Kidney (tissue), 14 donors: ENCODE data around the gene NDUFS1. TPM values are rescaled to one million over a fixed set of nuclear protein-coding genes. Genes with fewer than 3 reads are reported as not detected.
"Not testable (repeated sequence)": the region's sequence is repeated elsewhere in the genome, so short reads cannot be mapped to it uniquely, and the experiment has no call there.

Experiments used
- DNase-seq, 5 donors: peaks; one replicate each; pipeline ENCODE4 v3.0.0-alpha.2; 2013 to 2020
- FAIRE-seq: peaks from 2 replicates; lab custom pipeline; 2012; peaks lifted over from hg19 to GRCh38; lab: Jason Lieb, UNC
- H3K27ac ChIP-seq, 2 donors: one replicate each; pipeline ENCODE4 v1.7.0; 2013; ENCODE audit warnings: low read depth in 2 of 2, low read length in 2 of 2, inconsistent platforms in 1 of 2
- H3K27me3 ChIP-seq: one replicate; pipeline ENCODE4 v1.7.1; 2013; ENCODE audit warnings: low read length, inconsistent platforms; ENCODE audit not compliant: control insufficient read depth, insufficient read depth
- H3K36me3 ChIP-seq, 3 donors: one replicate each; pipeline versions ENCODE4 v1.7.0 to v1.7.1; 2013; ENCODE audit warnings: low read length in 3 of 3, control low read depth in 1 of 3, inconsistent platforms in 1 of 3; ENCODE audit not compliant: insufficient read depth in 3 of 3, control insufficient read depth in 2 of 3
- H3K4me1 ChIP-seq, 3 donors: one replicate each; pipeline versions ENCODE4 v1.7.0 to v1.7.1; 2013; ENCODE audit warnings: low read length in 3 of 3, inconsistent platforms in 1 of 3, low read depth in 1 of 3; ENCODE audit not compliant: control insufficient read depth in 2 of 3, insufficient read depth in 2 of 3
- H3K4me3 ChIP-seq, 3 donors: one replicate each; pipeline versions ENCODE4 v1.7.0 to v1.8.1; 2013; ENCODE audit warnings: low read length in 3 of 3, control low read depth in 1 of 3, inconsistent platforms in 1 of 3
- H3K9ac ChIP-seq, 3 donors: one replicate each; pipeline versions ENCODE4 v1.7.0 to v1.7.1; 2013; ENCODE audit warnings: low read length in 3 of 3, control low read depth in 1 of 3, inconsistent platforms in 1 of 3
- H3K9me3 ChIP-seq, 3 donors: one replicate each; pipeline versions ENCODE4 v1.7.0 to v1.7.1; 2013; ENCODE audit warnings: low read length in 3 of 3, control low read depth in 1 of 3, inconsistent platforms in 1 of 3; ENCODE audit not compliant: control insufficient read depth in 2 of 3, insufficient read depth in 1 of 3
- CTCF ChIP-seq: IDR thresholded peaks from 3 replicates; pipeline ENCODE4 v1.5.1; 2012; ENCODE audit warnings: mild to moderate bottlenecking, moderate library complexity, borderline replicate concordance; ENCODE audit not compliant: insufficient read depth; ENCODE audit errors: extremely low read depth
- intact Hi-C: fragments of 100-400 bp; cut with DNase I; formaldehyde crosslinking; loops from one replicate; pipeline ENCODE4 v1.11.1; 2022
- polyA plus RNA-seq: library from polyadenylated mRNA; stranded (reverse); fragments of 350-450 nt; fragmentation: Illumina TruSeq; extraction: RNeasy Lipid Tissue Mini Kit (QIAGEN cat#74804); gene quantifications from one replicate; pipeline ENCODE4 v1.2.3, GENCODE V29; 2014; ENCODE audit warnings: low read depth, low replicate concordance; ENCODE audit not compliant: insufficient read depth
- total RNA-seq: library from RNA; stranded (reverse); fragmentation: NEBNext Ultra II Directional; extraction: Animal tissue kit (Norgen Biotek cat#: 25700); gene quantifications from one replicate; pipeline ENCODE4 v1.2.1, GENCODE V29; 2021
- donor health status: control.
- donor health status: control.
- donor health status: control.
- donor health status: control.
- donor health status: control.
- donor health status: DM: yes; HTN: yes; CAD: no.
- donor health status: Normal renal cell carcinoma (clear cell type).

Gene NDUFS1
- total and polyA plus RNA-seq, 2 donors from 2014 or later: 67.6 to 97.2 TPM

DNA sequence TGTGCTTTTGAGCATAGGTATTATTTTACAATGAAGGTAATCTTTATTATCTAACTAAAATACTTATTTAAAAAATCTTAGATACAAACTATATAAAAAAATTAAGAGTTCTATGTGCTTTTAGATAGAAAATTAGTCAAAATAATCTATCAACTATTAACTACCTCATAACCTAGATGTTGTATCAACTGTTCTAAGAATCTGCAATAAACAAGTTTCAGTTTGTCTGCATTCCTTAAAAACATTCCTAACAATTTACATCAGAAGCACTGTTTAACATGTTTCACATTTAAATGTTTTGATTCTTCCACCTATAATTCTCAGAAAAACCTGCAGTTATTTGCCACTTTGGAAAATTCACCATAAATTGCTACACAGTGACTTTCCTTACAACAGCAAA lies 33.3 kb downstream of the NDUFS1 start:
- Histone ChIP-seq H3K36me3 (peaks cover 7 to 49% (median 18%) of the 10 kb centered on the region in 3 donors), H3K4me1 (no peaks in the 10 kb centered on the region), H3K27ac (no peak overlapping the region), H3K9ac (no peak overlapping the region), H3K27me3 (no peaks in the 10 kb centered on the region), H3K4me3 (no peak overlapping the region), H3K9me3 (peaks cover 0 to under 1% (median 0%) of the 10 kb centered on the region in 3 donors)
- intact Hi-C loops: no loop called here
- DNase-seq (no peak), FAIRE-seq (peak; percentile 38)
- TF ChIP-seq CTCF: no peak

DNA sequence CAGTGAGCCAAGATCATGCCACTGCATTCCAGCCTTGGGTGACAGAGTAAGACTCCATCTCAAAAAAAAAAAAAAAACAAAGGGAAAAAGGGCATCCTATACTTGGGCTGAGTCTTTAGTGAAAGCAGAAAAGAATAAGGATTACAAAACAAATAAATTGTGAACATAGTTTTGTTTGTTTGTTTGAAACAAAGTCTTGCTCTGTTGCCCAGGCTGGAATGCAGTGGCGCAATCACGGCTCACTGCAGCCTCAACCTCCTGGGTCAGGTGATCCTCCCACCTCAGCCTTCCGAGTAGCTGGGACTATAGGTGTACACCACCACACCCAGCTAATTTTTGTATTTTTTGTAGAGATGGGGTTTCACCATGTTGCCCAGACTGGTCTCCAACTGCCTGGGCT lies 36.7 kb downstream of the NDUFS1 start:
- intact Hi-C loops, H3K9ac ChIP-seq, H3K4me3 ChIP-seq, FAIRE-seq, H3K27me3 ChIP-seq, H3K27ac ChIP-seq, H3K9me3 ChIP-seq, H3K4me1 ChIP-seq, DNase-seq: not testable (repeated sequence)
- peaks cover 12 to 47% (median 23%) of the 10 kb centered on the region in 3 donors for H3K36me3 ChIP-seq

- intact Hi-C loops: no loop called here
- H3K27ac ChIP-seq: no peak overlapping the region
- peaks cover 0 to 5% (median 0%) of the 10 kb centered on the region in 3 donors for H3K9me3 ChIP-seq
- no peak overlapping the region for H3K9ac ChIP-seq
- FAIRE-seq (no peak), DNase-seq (no peak)
- no peak overlapping the region for H3K4me3 ChIP-seq
- no peak for TF ChIP-seq CTCF
- H3K27me3 ChIP-seq: no peaks in the 10 kb centered on the region
- no peaks in the 10 kb centered on the region for H3K4me1 ChIP-seq
- H3K36me3 ChIP-seq: peaks cover 5 to 16% (median 12%) of the 10 kb centered on the region in 3 donors
Measured at GRCh38 chr2:206116278-206116677, 43.0 kb downstream of the NDUFS1 start.

DNA sequence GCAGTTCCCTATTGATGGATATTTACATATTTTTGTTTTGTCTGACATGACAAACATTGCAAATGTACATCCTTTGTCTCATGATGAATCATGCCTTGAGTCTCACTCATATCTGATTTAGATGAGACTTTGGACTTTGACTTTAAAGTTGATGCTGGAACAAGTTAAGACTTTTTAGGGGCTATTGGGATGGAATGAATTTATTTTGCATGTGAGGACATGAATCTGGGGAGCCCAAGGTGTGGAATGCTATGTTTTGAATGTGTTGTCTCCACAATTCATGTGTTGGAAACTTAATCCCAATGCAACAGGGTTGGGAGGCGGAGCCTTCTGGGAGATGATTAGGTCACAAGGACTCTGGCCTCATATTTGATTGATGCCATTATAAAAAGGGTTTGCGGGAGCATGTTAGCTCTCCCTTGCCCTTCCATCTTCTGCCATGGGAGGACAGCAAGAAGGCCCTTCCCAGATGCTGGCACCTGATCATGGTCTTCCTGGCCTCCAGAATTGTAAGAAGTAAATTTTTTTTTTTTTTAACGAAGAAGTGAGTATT lies 44.1 kb downstream of the NDUFS1 start:
- H3K36me3 ChIP-seq: peaks cover 2 to 5% (median 4%) of the 10 kb centered on the region in 3 donors
- no peak overlapping the region for H3K9ac ChIP-seq
- intact Hi-C loops: no loop called here
- H3K27me3 ChIP-seq: no peaks in the 10 kb centered on the region
- H3K27ac ChIP-seq: no peak overlapping the region
- H3K9me3 ChIP-seq: no peaks in the 10 kb centered on the region
- no peak for DNase-seq
- H3K4me3 ChIP-seq: no peak overlapping the region
- no peak for FAIRE-seq
- no peaks in the 10 kb centered on the region for H3K4me1 ChIP-seq
- TF ChIP-seq CTCF: no peak
